HG03565 (cell line): ENCODE results near the gene ERN1.

Source experiments
- ATAC-seq: cut with Tn5 transposase; IDR thresholded peaks from one replicate; pipeline ENCODE4 v1.9.1; 2021; ENCODE audit warnings: mild to moderate bottlenecking, moderate library complexity; ENCODE audit not compliant: unreplicated experiment

The ERN1 gene

GRCh38 chr17:64115043-64115698, 14.8 kb downstream of the ERN1 start:
- no peak for ATAC-seq

GRCh38 chr17:64113006-64113405, 16.9 kb downstream of the ERN1 start:
- no peak for ATAC-seq

GRCh38 chr17:64111831-64112230, 18.1 kb downstream of the ERN1 start:
- no peak for ATAC-seq

- no peak for ATAC-seq
Measured at GRCh38 chr17:64110379-64111152, 19.4 kb downstream of the ERN1 start.

GRCh38 chr17:64109400-64109799, 20.5 kb downstream of the ERN1 start:
- ATAC-seq, result no peak

GRCh38 chr17:64107500-64108236, 22.3 kb downstream of the ERN1 start:
- ATAC-seq, result no peak

- no peak for ATAC-seq
Measured at GRCh38 chr17:64106918-64107317, 23.0 kb downstream of the ERN1 start.

GRCh38 chr17:64103391-64104364, 26.3 kb downstream of the ERN1 start:
- ATAC-seq, result no peak

GRCh38 chr17:64102627-64103390, 27.1 kb downstream of the ERN1 start:
- ATAC-seq, result no peak

- ATAC-seq, result no peak
Measured at GRCh38 chr17:64099543-64099942, 30.4 kb downstream of the ERN1 start.

- no peak for ATAC-seq
Measured at GRCh38 chr17:64097196-64097936, 32.6 kb downstream of the ERN1 start.

- ATAC-seq, result no peak
Measured at GRCh38 chr17:64096037-64096436, 33.9 kb downstream of the ERN1 start.

GRCh38 chr17:64095144-64095882, 34.6 kb downstream of the ERN1 start:
- ATAC-seq, result no peak

- ATAC-seq, result no peak
Measured at GRCh38 chr17:64094412-64094811, 35.5 kb downstream of the ERN1 start.

- ATAC-seq, result no peak
Measured at GRCh38 chr17:64092952-64093451, 36.9 kb downstream of the ERN1 start.

GRCh38 chr17:64092113-64092512, 37.8 kb downstream of the ERN1 start:
- ATAC-seq, result no peak

- no peak for ATAC-seq
Measured at GRCh38 chr17:64091571-64091970, 38.4 kb downstream of the ERN1 start.

GRCh38 chr17:64091116-64091515, 38.8 kb downstream of the ERN1 start:
- ATAC-seq, result no peak
